Lower leg skin (tissue), 3 donors: ENCODE results near the gene LMTK3.

ENCODE experiments used
- CTCF ChIP-seq, 3 donors: fragments of 450-650 bp; IDR thresholded peaks; one replicate each; pipeline ENCODE4 v1.5.1; 2016; ENCODE audit warnings: antibody characterized with exemption in 3 of 3, mild to moderate bottlenecking in 3 of 3, moderate library complexity in 2 of 3
- POLR2A ChIP-seq, 2 donors: fragments of 450-650 bp; IDR thresholded peaks; one replicate each; pipeline ENCODE4 v1.6.1; 2016 to 2017; ENCODE audit warnings: antibody characterized with exemption in 2 of 2, mild to moderate bottlenecking in 1 of 2, moderate library complexity in 1 of 2

GRCh38 chr19:48475369-48476068 lies 36.1 kb downstream of the LMTK3 start:
- TF ChIP-seq POLR2A (IDR thresholded peaks at IDR 0.05), result no peak
- no peak for TF ChIP-seq CTCF (IDR thresholded peaks at IDR 0.05)
